Activated CD8-positive, alpha-beta memory T cell treated with anti-CD3 and anti-CD28 coated beads, Interleukin-2, amount 50 U/mL, for 1 hour (primary cell): ENCODE results near the gene KRTAP5-6.

ENCODE experiments used
- DNase-seq: peaks from one replicate; pipeline ENCODE4 v3.0.0-alpha.2; 2020; ENCODE audit errors: extremely low read depth

KRTAP5-6 gene

GRCh38 chr11:1696608-1697570, at the start of gene KRTAP5-6:
KRTAP5-6 (plus strand) TSS chr11:1697195; CDS start chr11:1697246, 51 bp downstream.
- DNase-seq: no peak

GRCh38 chr11:1647901-1648652, 48.9 kb upstream of the KRTAP5-6 start:
- no peak for DNase-seq

- no peak for DNase-seq
These were observed 48.2 kb upstream of the KRTAP5-6 start for GRCh38 chr11:1648653-1649420.

GRCh38 chr11:1650034-1650917, 46.7 kb upstream of the KRTAP5-6 start:
- no peak for DNase-seq

- no peak for DNase-seq
These were observed 46.1 kb upstream of the KRTAP5-6 start for GRCh38 chr11:1650918-1651262.

DNA sequence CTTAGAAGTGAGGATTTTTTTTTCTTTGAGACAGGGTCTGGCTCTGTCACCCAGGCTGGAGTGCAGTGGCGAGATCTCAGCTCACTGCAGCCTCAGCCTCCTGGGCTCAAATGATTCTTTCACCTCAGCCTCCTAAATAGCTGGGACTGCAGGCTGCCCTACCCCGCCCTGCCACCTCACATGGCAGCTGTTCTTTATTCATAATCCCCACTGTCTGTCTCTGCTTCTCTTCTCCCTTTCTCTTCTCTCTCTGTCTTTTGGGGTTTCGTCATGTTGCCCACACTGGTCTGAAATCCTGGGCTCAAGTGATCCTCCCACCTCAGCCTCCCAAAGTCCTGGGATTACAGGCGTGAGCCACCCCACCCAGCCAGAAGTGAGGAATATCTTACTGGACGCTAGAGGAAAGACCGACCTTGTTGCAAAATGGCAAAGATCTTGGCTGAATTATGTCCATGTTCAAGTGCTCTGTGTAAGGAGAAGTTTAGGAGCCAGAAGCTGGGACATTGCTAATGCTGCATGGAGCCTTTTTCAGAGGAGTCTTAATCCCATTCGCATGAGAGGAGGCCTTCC, 45.5 kb upstream of the KRTAP5-6 start:
- no peak for DNase-seq

- DNase-seq: no peak
These were observed 45.0 kb upstream of the KRTAP5-6 start for GRCh38 chr11:1652026-1652425.

DNA sequence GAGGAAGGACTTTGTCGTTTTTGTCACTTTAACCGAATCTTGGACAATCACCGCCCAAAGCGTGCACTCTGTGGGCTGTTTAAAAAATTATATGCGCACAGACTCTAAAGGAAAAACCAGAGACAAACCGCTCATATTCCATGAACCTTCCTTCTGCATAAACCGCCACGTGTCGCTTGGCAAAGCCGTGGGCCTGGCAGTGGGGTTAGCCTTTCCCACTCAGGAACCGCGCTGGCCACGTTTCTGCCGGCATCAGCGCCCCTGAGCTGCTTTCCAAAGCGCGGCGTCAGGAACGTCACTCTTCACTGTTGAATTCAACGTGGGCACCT, 44.6 kb upstream of the KRTAP5-6 start:
- no peak for DNase-seq

GRCh38 chr11:1652771-1653540, 44.0 kb upstream of the KRTAP5-6 start:
- DNase-seq: peak; percentile 36

DNA sequence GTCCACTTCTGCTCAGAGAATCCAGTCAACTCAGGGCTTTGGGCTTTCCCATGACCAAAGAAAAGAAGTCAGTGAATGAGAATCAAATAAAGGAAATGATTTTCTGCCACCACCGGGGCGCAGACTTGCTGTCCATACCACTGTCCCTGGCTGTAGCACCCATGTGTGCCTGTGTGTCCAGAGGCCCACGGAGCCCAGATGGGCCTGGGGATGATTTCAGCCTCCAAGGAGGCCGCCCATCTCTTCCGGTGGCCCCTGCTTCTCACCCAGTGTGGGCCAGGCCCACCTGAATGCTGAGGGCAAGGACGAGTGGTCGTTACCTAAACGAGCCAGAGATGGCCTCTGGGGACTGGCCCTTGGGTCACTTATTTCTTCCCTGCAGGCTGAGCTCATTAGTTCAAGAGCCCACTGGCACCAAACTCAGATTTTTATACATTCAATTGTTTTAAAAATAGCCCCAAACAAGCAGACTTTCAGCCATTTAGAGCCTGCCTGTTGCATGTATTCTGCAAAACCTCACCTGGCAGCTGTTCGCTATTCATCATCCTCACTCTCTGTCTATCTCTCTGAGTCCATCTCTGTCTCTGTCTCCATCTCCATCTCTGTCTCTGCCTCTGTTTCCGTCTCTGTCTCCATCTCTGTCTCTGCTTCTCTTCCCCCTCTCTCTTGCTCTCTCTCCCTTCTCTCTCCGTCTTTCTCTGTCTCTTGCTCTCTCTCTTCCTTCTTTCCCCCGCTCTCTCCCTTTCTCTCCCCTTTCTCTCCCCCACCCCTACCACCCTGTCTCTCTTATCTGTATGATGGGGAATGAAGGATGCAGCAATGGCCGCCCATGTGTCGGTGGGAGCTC, 43.2 kb upstream of the KRTAP5-6 start:
- DNase-seq: no peak

GRCh38 chr11:1654388-1655167, 42.4 kb upstream of the KRTAP5-6 start:
- no peak for DNase-seq

GRCh38 chr11:1655168-1656060, 41.6 kb upstream of the KRTAP5-6 start:
- DNase-seq: no peak

- no peak for DNase-seq
These were observed 40.9 kb upstream of the KRTAP5-6 start for GRCh38 chr11:1656061-1656441.

DNA sequence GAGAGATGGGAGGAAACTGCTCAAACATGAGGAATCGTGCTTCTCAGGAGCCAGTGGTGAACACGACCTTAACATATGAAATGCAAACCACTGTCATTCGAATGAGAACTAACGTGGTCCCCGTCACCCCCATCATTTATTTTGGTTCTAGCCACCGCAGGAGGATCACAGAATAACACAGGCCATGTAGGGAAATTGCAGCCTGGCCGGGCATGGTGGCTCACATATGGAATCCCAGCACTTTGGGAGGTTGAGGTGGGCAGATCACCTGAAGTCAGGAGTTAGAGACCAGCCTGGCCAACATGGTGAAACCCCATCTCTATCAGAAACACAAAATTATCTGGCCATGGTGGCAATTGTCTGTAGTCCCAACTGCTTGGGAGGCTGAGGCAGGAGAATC, 40.3 kb upstream of the KRTAP5-6 start:
- DNase-seq: no peak

GRCh38 chr11:1659506-1659905, 37.5 kb upstream of the KRTAP5-6 start:
- DNase-seq: no peak

DNA sequence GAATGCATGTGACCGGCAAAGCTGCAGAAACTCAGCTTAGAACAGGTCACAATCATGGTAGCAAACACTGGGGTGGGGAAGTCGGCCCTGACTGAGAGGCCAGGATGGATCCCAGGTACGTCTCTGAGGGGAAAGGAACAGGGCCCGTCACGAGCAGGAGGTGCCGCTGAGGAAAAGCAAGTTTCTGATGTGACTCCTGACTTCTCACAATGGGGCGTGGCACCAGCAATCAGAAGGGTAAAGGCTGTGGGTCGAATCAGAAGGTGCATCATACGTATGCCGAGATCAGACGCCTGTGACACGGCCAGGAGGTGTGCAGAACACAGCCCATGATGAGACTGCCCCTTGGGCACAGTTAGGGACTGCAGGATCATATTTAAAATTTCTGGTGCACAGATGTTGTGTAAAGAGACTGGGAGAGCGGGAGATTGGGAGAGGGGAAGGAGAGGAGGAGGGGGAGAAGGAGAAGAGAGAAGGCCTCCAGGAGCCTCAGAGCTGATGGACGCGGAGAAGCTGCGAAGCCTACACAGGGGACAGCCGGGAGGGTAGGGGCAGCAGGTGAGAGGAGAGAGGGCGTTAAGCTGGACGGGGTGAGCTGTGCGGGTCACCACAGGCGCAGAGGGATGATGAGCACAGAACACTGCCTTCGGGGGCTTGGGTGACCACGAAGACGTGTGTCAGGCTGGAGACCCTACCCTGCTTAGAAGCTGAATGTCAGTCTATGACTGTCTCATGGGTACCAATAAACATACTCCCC, 36.7 kb upstream of the KRTAP5-6 start:
- no peak for DNase-seq
